ENCODE results near the gene ADAMTS1. TPM values are rescaled to one million over a fixed set of nuclear protein-coding genes. Genes with fewer than 3 reads are reported as not detected.

The ADAMTS1 gene
- total RNA-seq, 1 experiment from 2014 or later: 17.8 TPM

DNA sequence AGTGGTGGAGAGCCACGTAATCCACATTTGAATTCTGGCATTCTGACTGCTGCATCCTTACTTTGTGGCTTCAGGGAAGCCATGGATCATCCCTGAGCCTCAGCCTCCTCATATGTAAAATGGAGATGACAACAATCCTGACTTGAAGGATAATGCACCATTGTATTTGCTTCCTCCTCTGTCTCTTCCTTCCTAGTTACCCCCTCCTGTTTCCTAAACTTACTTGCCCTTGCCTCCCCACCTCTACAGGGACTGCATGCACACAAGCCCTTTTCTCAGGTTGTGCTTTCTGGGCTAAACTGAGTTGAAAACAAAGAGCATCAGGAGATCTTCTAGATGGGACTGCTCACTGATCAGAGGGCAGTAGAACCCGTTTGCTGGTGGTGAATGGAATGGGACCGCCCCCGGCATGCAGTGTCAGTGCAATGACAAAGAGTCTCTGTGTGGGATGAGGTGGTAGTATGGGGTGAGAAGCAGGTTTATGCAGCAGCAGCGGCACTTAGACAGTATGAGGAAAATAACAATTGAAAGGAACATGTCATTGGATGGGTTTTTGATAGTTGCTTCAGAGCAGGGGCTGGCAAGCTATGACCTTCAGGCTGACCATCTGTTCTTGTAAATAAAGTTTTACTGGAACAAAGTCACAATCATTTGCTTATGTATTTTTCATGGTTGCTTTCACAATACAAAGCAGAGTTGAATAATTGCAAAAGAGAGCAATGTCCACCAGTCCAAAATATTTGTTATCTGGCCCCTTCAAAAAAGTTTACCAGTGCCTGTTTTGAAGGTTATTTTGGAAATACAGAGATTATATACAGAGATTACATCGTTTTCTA, 6.1 kb upstream of the ADAMTS1 start:
- no peak overlapping the region for H3K4me2 ChIP-seq (ENCODE audit: insufficient read depth, insufficient read length, low read length)
- Mint-ChIP-seq H3K4me1 (peaks cover 44 to 48% of the 10 kb centered on the region in 2 experiments), H3K4me3 (no peak overlapping the region), H3K27me3 (ENCODE audit: low read depth) (peaks cover 16% of the 10 kb centered on the region), H3K9me3 (no peaks in the 10 kb centered on the region; a peak in 3 of 5 replicates), H3K27ac (peak overlapping the region in 1 of 3 experiments; percentile 47; a peak in 2 of 7 replicates), H3K36me3 (ENCODE audit: insufficient read depth in 1 of 3, low read depth in 3 of 3) (no peaks in the 10 kb centered on the region; a peak in 1 of 7 replicates)
- H3K4ac ChIP-seq (ENCODE audit: low read depth, low read length): no peak overlapping the region
- H2BK12ac ChIP-seq (ENCODE audit: insufficient read length, low read depth, low read length): no peak overlapping the region
- H2BK15ac ChIP-seq (ENCODE audit: low read depth, low read length): no peak overlapping the region
- TF ChIP-seq, protein P1, sequence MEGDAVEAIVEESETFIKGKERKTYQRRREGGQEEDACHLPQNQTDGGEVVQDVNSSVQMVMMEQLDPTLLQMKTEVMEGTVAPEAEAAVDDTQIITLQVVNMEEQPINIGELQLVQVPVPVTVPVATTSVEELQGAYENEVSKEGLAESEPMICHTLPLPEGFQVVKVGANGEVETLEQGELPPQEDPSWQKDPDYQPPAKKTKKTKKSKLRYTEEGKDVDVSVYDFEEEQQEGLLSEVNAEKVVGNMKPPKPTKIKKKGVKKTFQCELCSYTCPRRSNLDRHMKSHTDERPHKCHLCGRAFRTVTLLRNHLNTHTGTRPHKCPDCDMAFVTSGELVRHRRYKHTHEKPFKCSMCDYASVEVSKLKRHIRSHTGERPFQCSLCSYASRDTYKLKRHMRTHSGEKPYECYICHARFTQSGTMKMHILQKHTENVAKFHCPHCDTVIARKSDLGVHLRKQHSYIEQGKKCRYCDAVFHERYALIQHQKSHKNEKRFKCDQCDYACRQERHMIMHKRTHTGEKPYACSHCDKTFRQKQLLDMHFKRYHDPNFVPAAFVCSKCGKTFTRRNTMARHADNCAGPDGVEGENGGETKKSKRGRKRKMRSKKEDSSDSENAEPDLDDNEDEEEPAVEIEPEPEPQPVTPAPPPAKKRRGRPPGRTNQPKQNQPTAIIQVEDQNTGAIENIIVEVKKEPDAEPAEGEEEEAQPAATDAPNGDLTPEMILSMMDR (conservative IDR thresholded peaks at IDR 0.05): no peak
- H2BK5ac ChIP-seq (ENCODE audit: insufficient read length, low read length): no peak overlapping the region
- H3K4me1 ChIP-seq (ENCODE audit: insufficient read depth, low read length): peaks cover 9% of the 10 kb centered on the region; the same call in 1 of the 2 replicates
- no peaks in the 10 kb centered on the region for H3K79me1 ChIP-seq (ENCODE audit: insufficient read depth, low read depth, low read length, poor library complexity, severe bottlenecking)
- no peak overlapping the region for H4K5ac ChIP-seq (ENCODE audit: insufficient read length, low read depth, low read length)
- H3K14ac ChIP-seq (ENCODE audit: insufficient read depth, low read length): no peak overlapping the region
- peaks cover under 1% of the 10 kb centered on the region for H3K23me2 ChIP-seq (ENCODE audit: insufficient read length, low read depth, low read length, poor library complexity, severe bottlenecking)
- no peak overlapping the region for H3K56ac ChIP-seq (ENCODE audit: insufficient read length, low read depth, low read length)
- no peaks in the 10 kb centered on the region for H3K9me3 ChIP-seq (ENCODE audit: control insufficient read depth, low read depth, low read length)
- H3K18ac ChIP-seq (ENCODE audit: insufficient read length, low read depth, low read length): no peak overlapping the region
- no peak overlapping the region for H4K8ac ChIP-seq (replicated peaks; ENCODE audit: insufficient read length, low read depth, low read length)
- no peaks in the 10 kb centered on the region for H4K20me1 ChIP-seq (ENCODE audit: control insufficient read depth, insufficient read depth, insufficient read length)
- H2BK20ac ChIP-seq (ENCODE audit: low read depth, low read length, poor library complexity, severe bottlenecking): no peak overlapping the region
- no CpG with 5 or more reads among the region's 6 CpGs for WGBS (ENCODE audit: extremely low coverage, insufficient read length, low lambda C conversion rate)
- no peak overlapping the region for H2AFZ ChIP-seq (ENCODE audit: low read length)
- DNase-seq: no peak
- H2BK120ac ChIP-seq (ENCODE audit: low read depth, low read length, poor library complexity, severe bottlenecking): no peak overlapping the region
- H3K9ac ChIP-seq (ENCODE audit: extremely low read depth, insufficient read length, low read length): no peak overlapping the region
- H4K91ac ChIP-seq (ENCODE audit: insufficient read length, low read depth, low read length): no peak overlapping the region
- no peak overlapping the region for H3T11ph ChIP-seq (ENCODE audit: low read length)
- no peaks in the 10 kb centered on the region for H3K79me2 ChIP-seq (ENCODE audit: insufficient read depth, low read length)
- H3K27ac ChIP-seq (ENCODE audit: insufficient read length, low read depth, low read length): no peak overlapping the region
- H3K23ac ChIP-seq (ENCODE audit: insufficient read length, low read depth, low read length): no peak overlapping the region
- H3K27me3 ChIP-seq (ENCODE audit: insufficient read depth, low read length): no peaks in the 10 kb centered on the region; the same call in 1 of the 2 replicates
- H2AK5ac ChIP-seq (ENCODE audit: insufficient read length, low read length): no peak overlapping the region
